T-helper 1 cell treated with Interleukin-12 subunit alpha and Interleukin-12 subunit beta and Interleukin-4 antibody, amounts not matched to agents 30 μg/mL and 1 μg/mL, for 36 hours (primary cell): ENCODE data around the gene C5orf24.
A peak's percentile ranks its signal among the peaks of the same experiment; 100 is the strongest.
"Not testable (repeated sequence)": the region's sequence is repeated elsewhere in the genome, so short reads cannot be mapped to it uniquely, and the experiment has no call there.

Experiments used
- H3K27ac Mint-ChIP-seq: one replicate; pipeline ENCODE4 v1.8.0; 2021; ENCODE audit warnings: mild to moderate bottlenecking, mixed read lengths
- H3K27me3 Mint-ChIP-seq: one replicate; pipeline ENCODE4 v1.8.0; 2021; ENCODE audit warnings: low read depth, mixed read lengths
- H3K36me3 Mint-ChIP-seq: one replicate; pipeline ENCODE4 v1.8.0; 2021; ENCODE audit warnings: low read depth, mixed read lengths
- H3K4me1 Mint-ChIP-seq: one replicate; pipeline ENCODE4 v1.8.0; 2021; ENCODE audit warnings: low read depth, mixed read lengths
- H3K4me3 Mint-ChIP-seq: one replicate; pipeline ENCODE4 v1.8.0; 2021; ENCODE audit warnings: mild to moderate bottlenecking, moderate library complexity, mixed read lengths
- H3K9me3 Mint-ChIP-seq: one replicate; pipeline ENCODE4 v1.8.0; 2021; ENCODE audit warnings: mixed read lengths

Gene C5orf24

GRCh38 chr5:134838361-134838760 lies 7.4 kb upstream of the C5orf24 start:
- H3K27ac Mint-ChIP-seq, H3K27me3 Mint-ChIP-seq, H3K4me1 Mint-ChIP-seq, H3K4me3 Mint-ChIP-seq, H3K9me3 Mint-ChIP-seq: not testable (repeated sequence)
- peaks cover 11% of the 10 kb centered on the region for H3K36me3 Mint-ChIP-seq

- peaks cover 9% of the 10 kb centered on the region for H3K4me1 Mint-ChIP-seq
- peaks cover 11% of the 10 kb centered on the region for H3K36me3 Mint-ChIP-seq
- no peak overlapping the region for H3K4me3 Mint-ChIP-seq
- no peaks in the 10 kb centered on the region for H3K27me3 Mint-ChIP-seq
- no peaks in the 10 kb centered on the region for H3K9me3 Mint-ChIP-seq
- H3K27ac Mint-ChIP-seq, result no peak overlapping the region
Measured at GRCh38 chr5:134840811-134841210, 5.0 kb upstream of the C5orf24 start.

GRCh38 chr5:134844252-134844651 lies 1.5 kb upstream of the C5orf24 start:
- no peaks in the 10 kb centered on the region for H3K27me3 Mint-ChIP-seq
- H3K36me3 Mint-ChIP-seq, result peaks cover 17% of the 10 kb centered on the region
- H3K9me3 Mint-ChIP-seq, result no peaks in the 10 kb centered on the region
- H3K27ac Mint-ChIP-seq, result no peak overlapping the region
- peaks cover 21% of the 10 kb centered on the region for H3K4me1 Mint-ChIP-seq
- H3K4me3 Mint-ChIP-seq, result no peak overlapping the region

- peak overlapping the region; percentile 96 for H3K27ac Mint-ChIP-seq
- H3K4me3 Mint-ChIP-seq, result peak overlapping the region; percentile 97
- no peaks in the 10 kb centered on the region for H3K9me3 Mint-ChIP-seq
- H3K4me1 Mint-ChIP-seq, result peaks cover 23% of the 10 kb centered on the region
- no peaks in the 10 kb centered on the region for H3K27me3 Mint-ChIP-seq
- peaks cover 17% of the 10 kb centered on the region for H3K36me3 Mint-ChIP-seq
Measured at GRCh38 chr5:134845335-134845851, 375 bp upstream of the C5orf24 start.

- H3K36me3 Mint-ChIP-seq, result peaks cover 17% of the 10 kb centered on the region
- peak overlapping the region; percentile 97 for H3K4me3 Mint-ChIP-seq
- H3K27ac Mint-ChIP-seq, result peak overlapping the region; percentile 96
Measured at GRCh38 chr5:134846641-134846960, 833 bp downstream of the C5orf24 start.

GRCh38 chr5:134849434-134849933 lies 3.7 kb downstream of the C5orf24 start:
- H3K4me1 Mint-ChIP-seq, result peaks cover 32% of the 10 kb centered on the region
- H3K27ac Mint-ChIP-seq, H3K9me3 Mint-ChIP-seq, H3K4me3 Mint-ChIP-seq, H3K27me3 Mint-ChIP-seq: not testable (repeated sequence)
- peaks cover 23% of the 10 kb centered on the region for H3K36me3 Mint-ChIP-seq

More at GRCh38 chr5:134846641-134846960, 833 bp downstream of the C5orf24 start:
- Mint-ChIP-seq H3K4me1 (peaks cover 29% of the 10 kb centered on the region), H3K9me3 (no peaks in the 10 kb centered on the region), H3K27me3 (no peaks in the 10 kb centered on the region)

- H3K36me3 Mint-ChIP-seq, result peaks cover 28% of the 10 kb centered on the region
- H3K4me3 Mint-ChIP-seq, result no peak overlapping the region
- H3K27ac Mint-ChIP-seq, result peak overlapping the region; percentile 26
- no peaks in the 10 kb centered on the region for H3K9me3 Mint-ChIP-seq
- H3K4me1 Mint-ChIP-seq, result peaks cover 28% of the 10 kb centered on the region
- H3K27me3 Mint-ChIP-seq, result no peaks in the 10 kb centered on the region
Measured at GRCh38 chr5:134851307-134851923, 5.6 kb downstream of the C5orf24 start.

GRCh38 chr5:134856465-134856864 lies 10.7 kb downstream of the C5orf24 start:
- H3K4me3 Mint-ChIP-seq, H3K9me3 Mint-ChIP-seq, H3K27ac Mint-ChIP-seq, H3K27me3 Mint-ChIP-seq: not testable (repeated sequence)
- H3K4me1 Mint-ChIP-seq, result peaks cover 11% of the 10 kb centered on the region
- H3K36me3 Mint-ChIP-seq, result peaks cover 25% of the 10 kb centered on the region

GRCh38 chr5:134857401-134857800 lies 11.6 kb downstream of the C5orf24 start:
- no peak overlapping the region for H3K27ac Mint-ChIP-seq
- peaks cover 10% of the 10 kb centered on the region for H3K4me1 Mint-ChIP-seq
- H3K36me3 Mint-ChIP-seq, result peaks cover 21% of the 10 kb centered on the region
- no peak overlapping the region for H3K4me3 Mint-ChIP-seq
- H3K9me3 Mint-ChIP-seq, result no peaks in the 10 kb centered on the region
- H3K27me3 Mint-ChIP-seq, result no peaks in the 10 kb centered on the region

- Mint-ChIP-seq H3K9me3 (no peaks in the 10 kb centered on the region), H3K4me1 (no peaks in the 10 kb centered on the region), H3K36me3 (peaks cover 6% of the 10 kb centered on the region), H3K27ac (no peak overlapping the region), H3K27me3 (no peaks in the 10 kb centered on the region), H3K4me3 (no peak overlapping the region)
Measured at GRCh38 chr5:134864707-134865106, 18.9 kb downstream of the C5orf24 start.

GRCh38 chr5:134873494-134873893 lies 27.7 kb downstream of the C5orf24 start:
- Mint-ChIP-seq H3K4me3 (peak overlapping the region; percentile 21), H3K36me3 (peaks cover 18% of the 10 kb centered on the region), H3K4me1 (peaks cover 26% of the 10 kb centered on the region), H3K9me3 (no peaks in the 10 kb centered on the region), H3K27me3 (no peaks in the 10 kb centered on the region), H3K27ac (peak overlapping the region; percentile 99)

GRCh38 chr5:134873987-134874830 lies 28.4 kb downstream of the C5orf24 start, which contains the start of gene TXNDC15:
Gene TXNDC15, plus strand, starts transcription at chr5:134874371. Its CDS starts 57 bp downstream, at chr5:134874428.
- no peaks in the 10 kb centered on the region for H3K9me3 Mint-ChIP-seq
- peaks cover 18% of the 10 kb centered on the region for H3K36me3 Mint-ChIP-seq
- H3K4me3 Mint-ChIP-seq, result peak within 1 kb of the TSS; percentile 99
- peak within 1 kb of the TSS; percentile 99 for H3K27ac Mint-ChIP-seq
- peaks cover 29% of the 10 kb centered on the region for H3K4me1 Mint-ChIP-seq
- H3K27me3 Mint-ChIP-seq, result no peaks in the 10 kb centered on the region

GRCh38 chr5:134874831-134875655 lies 29.3 kb downstream of the C5orf24 start:
- Mint-ChIP-seq H3K4me3 (peak overlapping the region; percentile 99), H3K27ac (peak overlapping the region; percentile 99), H3K9me3 (no peaks in the 10 kb centered on the region), H3K36me3 (peaks cover 18% of the 10 kb centered on the region), H3K4me1 (peaks cover 31% of the 10 kb centered on the region), H3K27me3 (no peaks in the 10 kb centered on the region)

- no peaks in the 10 kb centered on the region for H3K27me3 Mint-ChIP-seq
- H3K4me1 Mint-ChIP-seq, result peaks cover 34% of the 10 kb centered on the region
- H3K4me3 Mint-ChIP-seq, result peak overlapping the region; percentile 43
- H3K9me3 Mint-ChIP-seq, result no peaks in the 10 kb centered on the region
- H3K36me3 Mint-ChIP-seq, result peaks cover 21% of the 10 kb centered on the region
- peak overlapping the region; percentile 68 for H3K27ac Mint-ChIP-seq
Measured at GRCh38 chr5:134877159-134877558, 31.4 kb downstream of the C5orf24 start.
